HCT116 (cell line): Measurements from ENCODE around the gene UTS2R. TPM values are rescaled to one million over a fixed set of nuclear protein-coding genes. Genes with fewer than 3 reads are reported as not detected.

Experiments
- ATAC-seq: fragments of 200-7000 bp; cut with Tn5 transposase; 2 replicates; pipeline ENCODE4 v1.9.1; 2020; ENCODE audit warnings: mild to moderate bottlenecking, moderate library complexity
- BruUV-seq: library from RNA; stranded (reverse); fragments of 400-500 nt; replicated peaks from 2 replicates; lab custom pipeline; 2021; lab: Mats Ljungman, UMichigan
- CTCF ChIA-PET: fragments of 300-600 bp; sonication (Branson Sonifier 250); formaldehyde crosslinking; loops from one replicate; lab custom pipeline; 2021; ENCODE audit warnings: antibody characterized with exemption; lab: Charles Lee
- POLR2A ChIA-PET: fragments of 300-600, 350-600 bp; sonication (Branson Sonifier 250); formaldehyde crosslinking; loops from one replicate; lab custom pipeline; 2021; ENCODE audit warnings: antibody characterized with exemption; lab: Charles Lee
- RAD21 ChIA-PET, 2 experiments: fragments of 300-600 bp; sonication (Branson Sonifier 250); formaldehyde crosslinking; loops; one replicate each; lab custom pipeline; 2023; ENCODE audit warnings: low total read pairs in 2 of 2; ENCODE audit not compliant: uncharacterized antibody in 2 of 2, unreplicated experiment in 2 of 2, low non-redundant PET in 1 of 2; lab: Charles Lee
- DNase-seq: peaks from one replicate; pipeline ENCODE4 v3.0.0-alpha.2; 2010; ENCODE audit warnings: low read depth, low spot score
- H2AFZ ChIP-seq: fragments of 200-600 bp; shearing (Covaris generic), sonication (generic); 2 replicates; pipeline ENCODE4 v1.6.1; 2017; ENCODE audit warnings: low read depth, mixed run types, mixed read lengths, antibody characterized with exemption, low read length; ENCODE audit not compliant: poor library complexity, severe bottlenecking
- H3K27ac ChIP-seq: 2 replicates; pipeline ENCODE4 v1.5.1; 2012; ENCODE audit warnings: low read depth, low read length
- H3K27me3 ChIP-seq: fragments of 200-600 bp; sonication (generic); 2 replicates; pipeline ENCODE4 v1.6.1; 2016; ENCODE audit warnings: mixed run types, low read length, mixed read lengths; ENCODE audit not compliant: insufficient read depth
- H3K36me3 ChIP-seq, 2 experiments: fragments of 200-500 bp in 1 of 2; fragments of 200-600 bp in 1 of 2; sonication (Bioruptor generic) in 1 of 2; sonication (generic) in 1 of 2; 2 replicates each; pipeline versions ENCODE4 v1.5.1 to v1.6.1; 2014 to 2016; ENCODE audit warnings: low read length in 2 of 2, inconsistent platforms in 1 of 2, mixed read lengths in 1 of 2, mixed run types in 1 of 2; ENCODE audit not compliant: insufficient read depth in 2 of 2, control insufficient read depth in 1 of 2
- H3K4me1 ChIP-seq, 2 experiments: fragments of 200-600 bp in 1 of 2; sonication (generic) in 1 of 2; 2 replicates each; pipeline versions ENCODE4 v1.5.1 to v1.6.1; 2012 to 2017; ENCODE audit warnings: low read length in 2 of 2, inconsistent platforms in 1 of 2, mild to moderate bottlenecking in 1 of 2, mixed read lengths in 1 of 2, mixed run types in 1 of 2, moderate library complexity in 1 of 2; ENCODE audit not compliant: insufficient read depth in 2 of 2, control insufficient read depth in 1 of 2
- H3K4me2 ChIP-seq: fragments of 200-600 bp; sonication (generic); 2 replicates; pipeline ENCODE4 v1.6.1; 2017; ENCODE audit warnings: mixed run types, low read length, mixed read lengths
- H3K4me3 ChIP-seq, 2 experiments: fragments of 200-600 bp in 1 of 2; sonication (generic) in 1 of 2; replicated peaks in 1 of 2; 2 replicates each; pipeline ENCODE4 v1.5.1; 2011 to 2016; ENCODE audit warnings: low read length in 2 of 2, control low read depth in 1 of 2, low read depth in 1 of 2, mild to moderate bottlenecking in 1 of 2, mixed read lengths in 1 of 2, mixed run types in 1 of 2
- H3K79me2 ChIP-seq: fragments of 200-600 bp; sonication (generic); 2 replicates; pipeline ENCODE4 v1.6.1; 2017; ENCODE audit warnings: mild to moderate bottlenecking, mixed run types, low read length, moderate library complexity, mixed read lengths; ENCODE audit not compliant: insufficient read depth
- H3K9ac ChIP-seq: fragments of 200-600 bp; sonication (generic); 2 replicates; pipeline ENCODE4 v1.6.1; 2016; ENCODE audit warnings: low read length, mixed read lengths
- H3K9me2 ChIP-seq: fragments of 200-600 bp; sonication (generic), shearing (Covaris generic); 2 replicates; pipeline ENCODE4 v1.6.1; 2017; ENCODE audit warnings: mixed run types, mild to moderate bottlenecking, moderate library complexity; ENCODE audit not compliant: insufficient read depth
- H3K9me3 ChIP-seq, 2 experiments: fragments of 200-500 bp in 1 of 2; fragments of 200-600 bp in 1 of 2; sonication (Bioruptor generic) in 1 of 2; sonication (generic) in 1 of 2; 2 replicates each; pipeline ENCODE4 v1.6.1; 2014 to 2017; ENCODE audit warnings: low read length in 2 of 2, mixed read lengths in 2 of 2, inconsistent platforms in 1 of 2, low read depth in 1 of 2, mild to moderate bottlenecking in 1 of 2, mixed run types in 1 of 2, moderate library complexity in 1 of 2; ENCODE audit not compliant: control insufficient read depth in 1 of 2, insufficient read depth in 1 of 2
- H4K20me1 ChIP-seq: fragments of 200-600 bp; sonication (generic), shearing (Covaris generic); 2 replicates; pipeline ENCODE4 v1.6.1; 2017; ENCODE audit warnings: mixed run types, mild to moderate bottlenecking, moderate library complexity; ENCODE audit not compliant: insufficient read depth
- ATF3 ChIP-seq: IDR thresholded peaks from 2 replicates; pipeline ENCODE4 v1.6.1; 2012
- CEBPB ChIP-seq: IDR thresholded peaks from 2 replicates; pipeline ENCODE4 v1.6.1; 2012; ENCODE audit warnings: low read depth
- EGR1 ChIP-seq: IDR thresholded peaks from 2 replicates; pipeline ENCODE4 v1.6.1; 2012; ENCODE audit warnings: low read depth
- JUND ChIP-seq: IDR thresholded peaks from 2 replicates; pipeline ENCODE4 v1.6.1; 2012
- POLR2A ChIP-seq: IDR thresholded peaks from 2 replicates; pipeline ENCODE4 v1.7.0; 2011; ENCODE audit warnings: borderline replicate concordance; ENCODE audit not compliant: insufficient read depth, insufficient read length; ENCODE audit errors: extremely low read depth
- RAD21 ChIP-seq: IDR thresholded peaks from 2 replicates; pipeline ENCODE4 v1.6.1; 2012; ENCODE audit warnings: low read depth, mild to moderate bottlenecking
- REST ChIP-seq: IDR thresholded peaks from 2 replicates; pipeline ENCODE4 v1.6.1; 2012; ENCODE audit warnings: low read depth
- SP1 ChIP-seq: IDR thresholded peaks from 2 replicates; pipeline ENCODE4 v1.6.1; 2012; ENCODE audit warnings: low read depth
- ZNF274 ChIP-seq: fragments of 200-500 bp; sonication (Bioruptor generic); IDR thresholded peaks from 2 replicates; pipeline ENCODE4 v1.6.1; 2014; ENCODE audit warnings: mild to moderate bottlenecking, low read depth, low read length, inconsistent platforms
- intact Hi-C: fragments of 100-400 bp; cut with micrococcal nuclease; formaldehyde crosslinking; loops from 2 replicates; pipeline ENCODE4 v1.10.0; 2022
- total RNA-seq: library from RNA; stranded (reverse); gene quantifications from one replicate; pipeline ENCODE4 v1.2.1, GENCODE V29; 2021; ENCODE audit not compliant: unreplicated experiment
- TF ChIP-seq, protein P1 (sequence below): IDR thresholded peaks from 2 replicates; pipeline ENCODE4 v1.6.1; 2012
- TF ChIP-seq, protein P2 (sequence below): IDR thresholded peaks from 2 replicates; pipeline ENCODE4 v1.6.1; 2011; ENCODE audit warnings: mild to moderate bottlenecking, low read length, moderate library complexity; ENCODE audit not compliant: insufficient replicate concordance; ENCODE audit errors: extremely low read depth

The UTS2R gene
- total RNA-seq, 1 experiment from 2014 or later = not detected

DNA sequence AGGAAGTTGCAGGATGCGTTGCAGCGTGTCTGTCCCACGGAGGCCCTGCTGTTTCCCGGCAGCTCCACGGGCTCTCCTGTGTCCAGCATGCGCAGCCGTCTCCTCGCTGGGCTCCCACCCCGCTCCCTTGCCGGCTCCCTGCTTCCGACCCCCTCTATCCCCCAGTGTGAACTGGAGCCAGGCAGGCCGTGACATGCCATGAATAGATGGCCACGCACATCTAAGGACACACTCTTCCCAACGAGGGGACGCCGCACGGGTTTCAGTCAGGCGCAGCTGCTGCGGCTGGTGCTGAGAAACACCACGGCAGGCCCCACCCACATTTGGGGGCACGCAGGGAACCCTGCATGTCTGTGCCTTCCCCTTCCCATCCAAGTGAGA is 37.4 kb downstream of the UTS2R start:
- no peak overlapping the region for H3K4me2 ChIP-seq
- no peak for ATAC-seq
- no peaks in the 10 kb centered on the region for H4K20me1 ChIP-seq
- H3K27me3 ChIP-seq = no peaks in the 10 kb centered on the region
- peaks cover 2 to 8% of the 10 kb centered on the region in 2 experiments; a peak in 2 of 4 replicates for H3K36me3 ChIP-seq
- TF ChIP-seq CEBPB (no peak), SP1 (no peak), REST (no peak), EGR1 (no peak), JUND (no peak), ATF3 (no peak), RAD21 (no peak), ZNF274 (no peak), POLR2A (no peak)
- TF ChIP-seq, protein P1, sequence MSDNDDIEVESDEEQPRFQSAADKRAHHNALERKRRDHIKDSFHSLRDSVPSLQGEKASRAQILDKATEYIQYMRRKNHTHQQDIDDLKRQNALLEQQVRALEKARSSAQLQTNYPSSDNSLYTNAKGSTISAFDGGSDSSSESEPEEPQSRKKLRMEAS = no peak
- TF ChIP-seq, protein P2, sequence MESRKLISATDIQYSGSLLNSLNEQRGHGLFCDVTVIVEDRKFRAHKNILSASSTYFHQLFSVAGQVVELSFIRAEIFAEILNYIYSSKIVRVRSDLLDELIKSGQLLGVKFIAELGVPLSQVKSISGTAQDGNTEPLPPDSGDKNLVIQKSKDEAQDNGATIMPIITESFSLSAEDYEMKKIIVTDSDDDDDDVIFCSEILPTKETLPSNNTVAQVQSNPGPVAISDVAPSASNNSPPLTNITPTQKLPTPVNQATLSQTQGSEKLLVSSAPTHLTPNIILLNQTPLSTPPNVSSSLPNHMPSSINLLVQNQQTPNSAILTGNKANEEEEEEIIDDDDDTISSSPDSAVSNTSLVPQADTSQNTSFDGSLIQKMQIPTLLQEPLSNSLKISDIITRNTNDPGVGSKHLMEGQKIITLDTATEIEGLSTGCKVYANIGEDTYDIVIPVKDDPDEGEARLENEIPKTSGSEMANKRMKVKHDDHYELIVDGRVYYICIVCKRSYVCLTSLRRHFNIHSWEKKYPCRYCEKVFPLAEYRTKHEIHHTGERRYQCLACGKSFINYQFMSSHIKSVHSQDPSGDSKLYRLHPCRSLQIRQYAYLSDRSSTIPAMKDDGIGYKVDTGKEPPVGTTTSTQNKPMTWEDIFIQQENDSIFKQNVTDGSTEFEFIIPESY = no peak
- CTCF ChIA-PET = no interaction called here
- peaks cover 14 to 17% of the 10 kb centered on the region in 2 experiments for H3K4me1 ChIP-seq
- H3K9ac ChIP-seq = no peak overlapping the region
- H3K4me3 ChIP-seq = no peak overlapping the region
- H2AFZ ChIP-seq = no peak overlapping the region
- POLR2A ChIA-PET = no interaction called here
- no peak for DNase-seq
- H3K79me2 ChIP-seq = no peaks in the 10 kb centered on the region; the same call in 1 of the 2 replicates
- intact Hi-C loops = no loop called here
- H3K9me3 ChIP-seq = no peaks in the 10 kb centered on the region
- no peaks in the 10 kb centered on the region for H3K9me2 ChIP-seq
- no TSS peak for BruUV-seq
- no peak overlapping the region for H3K27ac ChIP-seq
- RAD21 ChIA-PET = no interaction called here
